IPS-18a (cell line): ENCODE results near the gene WFDC2.

Source experiments
- H3K27ac ChIP-seq: one replicate; pipeline ENCODE4 v1.5.1; 2013; ENCODE audit warnings: low read length
- H3K27me3 ChIP-seq: one replicate; pipeline ENCODE4 v1.6.1; 2013; ENCODE audit warnings: mild to moderate bottlenecking, low read length; ENCODE audit not compliant: control insufficient read depth, insufficient read depth
- H3K36me3 ChIP-seq: one replicate; pipeline ENCODE4 v1.6.1; 2013; ENCODE audit warnings: low read depth, low read length; ENCODE audit not compliant: control insufficient read depth
- H3K4me1 ChIP-seq: one replicate; pipeline ENCODE4 v1.6.1; 2013; ENCODE audit warnings: low read depth, low read length; ENCODE audit not compliant: control insufficient read depth
- H3K4me3 ChIP-seq: one replicate; pipeline ENCODE4 v1.5.1; 2013; ENCODE audit warnings: low read length
- H3K9ac ChIP-seq: one replicate; pipeline ENCODE4 v1.6.1; 2013; ENCODE audit warnings: mild to moderate bottlenecking, low read length, moderate library complexity
- H3K9me3 ChIP-seq: one replicate; pipeline ENCODE4 v1.6.1; 2013; ENCODE audit warnings: low read depth, low read length; ENCODE audit not compliant: control insufficient read depth

Gene WFDC2

DNA sequence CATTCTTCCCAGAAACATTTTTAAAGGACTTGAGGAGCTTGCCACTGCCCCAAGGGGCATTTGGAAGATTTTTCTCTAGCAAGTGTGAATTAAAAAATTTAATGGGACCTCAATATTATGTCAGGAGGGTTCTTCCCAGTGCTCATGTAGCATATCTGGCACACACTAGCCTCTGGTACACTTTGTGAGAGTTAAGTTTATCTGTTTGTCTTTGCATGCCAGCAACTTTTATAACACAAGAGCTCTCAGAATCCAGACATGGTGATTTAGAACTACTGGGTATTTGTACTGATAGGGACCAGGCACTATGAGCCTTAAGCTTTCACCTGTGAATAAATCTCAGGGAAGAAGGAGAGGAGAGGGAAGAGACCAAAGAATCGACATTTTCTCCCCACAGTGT is 33.0 kb downstream of the WFDC2 start:
- Histone ChIP-seq H3K9me3 (no peaks in the 10 kb centered on the region), H3K4me1 (no peaks in the 10 kb centered on the region), H3K4me3 (no peak overlapping the region), H3K36me3 (no peaks in the 10 kb centered on the region), H3K27me3 (no peaks in the 10 kb centered on the region), H3K9ac (no peak overlapping the region), H3K27ac (no peak overlapping the region)

DNA sequence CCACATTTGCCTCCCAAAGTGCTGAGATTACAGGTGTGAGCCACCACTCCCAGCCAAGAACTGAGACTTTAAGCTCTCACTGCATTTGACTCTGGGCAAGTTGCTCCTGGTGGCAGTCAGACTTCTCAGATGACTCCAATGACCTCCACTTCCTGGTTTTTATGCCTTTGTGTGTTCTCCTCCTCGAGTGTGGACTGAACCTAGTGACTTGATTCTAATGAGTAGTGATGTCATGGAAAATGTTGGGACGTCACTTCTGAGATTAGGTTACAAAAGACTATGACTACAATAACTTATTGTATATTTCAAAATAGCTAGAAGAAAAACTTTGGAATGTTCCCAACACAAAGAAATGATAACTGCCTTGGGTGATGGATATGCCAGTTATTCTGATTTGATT is 33.9 kb downstream of the WFDC2 start:
- no peaks in the 10 kb centered on the region for H3K9me3 ChIP-seq
- no peak overlapping the region for H3K9ac ChIP-seq
- no peaks in the 10 kb centered on the region for H3K4me1 ChIP-seq
- H3K27me3 ChIP-seq, result no peaks in the 10 kb centered on the region
- no peak overlapping the region for H3K27ac ChIP-seq
- no peaks in the 10 kb centered on the region for H3K36me3 ChIP-seq
- H3K4me3 ChIP-seq, result no peak overlapping the region

- Histone ChIP-seq H3K36me3 (no peaks in the 10 kb centered on the region), H3K4me3 (no peak overlapping the region), H3K27me3 (no peaks in the 10 kb centered on the region), H3K27ac (no peak overlapping the region), H3K4me1 (no peaks in the 10 kb centered on the region), H3K9ac (no peak overlapping the region), H3K9me3 (no peaks in the 10 kb centered on the region)
Measured at GRCh38 chr20:45506398-45506797, 36.8 kb downstream of the WFDC2 start.

- Histone ChIP-seq H3K36me3 (no peaks in the 10 kb centered on the region), H3K9ac (no peak overlapping the region), H3K27ac (no peak overlapping the region), H3K27me3 (no peaks in the 10 kb centered on the region), H3K4me1 (no peaks in the 10 kb centered on the region), H3K9me3 (no peaks in the 10 kb centered on the region), H3K4me3 (no peak overlapping the region)
Measured at GRCh38 chr20:45507011-45507820, 37.7 kb downstream of the WFDC2 start.

- Histone ChIP-seq H3K36me3 (no peaks in the 10 kb centered on the region), H3K4me3 (no peak overlapping the region), H3K4me1 (no peaks in the 10 kb centered on the region), H3K27ac (no peak overlapping the region), H3K9me3 (no peaks in the 10 kb centered on the region), H3K27me3 (no peaks in the 10 kb centered on the region), H3K9ac (no peak overlapping the region)
Measured at GRCh38 chr20:45508068-45508886, 38.7 kb downstream of the WFDC2 start.

GRCh38 chr20:45509091-45509490 is 39.5 kb downstream of the WFDC2 start:
- no peak overlapping the region for H3K27ac ChIP-seq
- no peaks in the 10 kb centered on the region for H3K27me3 ChIP-seq

GRCh38 chr20:45510242-45510862 is 40.8 kb downstream of the WFDC2 start:
- no peak overlapping the region for H3K9ac ChIP-seq
- no peaks in the 10 kb centered on the region for H3K36me3 ChIP-seq
- no peaks in the 10 kb centered on the region for H3K9me3 ChIP-seq
- no peaks in the 10 kb centered on the region for H3K27me3 ChIP-seq
- H3K4me1 ChIP-seq, result peaks cover 2% of the 10 kb centered on the region
- H3K27ac ChIP-seq, result no peak overlapping the region
- no peak overlapping the region for H3K4me3 ChIP-seq

More at GRCh38 chr20:45509091-45509490, 39.5 kb downstream of the WFDC2 start:
- H3K4me1 ChIP-seq, result no peaks in the 10 kb centered on the region
- no peaks in the 10 kb centered on the region for H3K36me3 ChIP-seq
- H3K9ac ChIP-seq, result no peak overlapping the region
- H3K4me3 ChIP-seq, result no peak overlapping the region
- no peaks in the 10 kb centered on the region for H3K9me3 ChIP-seq

DNA sequence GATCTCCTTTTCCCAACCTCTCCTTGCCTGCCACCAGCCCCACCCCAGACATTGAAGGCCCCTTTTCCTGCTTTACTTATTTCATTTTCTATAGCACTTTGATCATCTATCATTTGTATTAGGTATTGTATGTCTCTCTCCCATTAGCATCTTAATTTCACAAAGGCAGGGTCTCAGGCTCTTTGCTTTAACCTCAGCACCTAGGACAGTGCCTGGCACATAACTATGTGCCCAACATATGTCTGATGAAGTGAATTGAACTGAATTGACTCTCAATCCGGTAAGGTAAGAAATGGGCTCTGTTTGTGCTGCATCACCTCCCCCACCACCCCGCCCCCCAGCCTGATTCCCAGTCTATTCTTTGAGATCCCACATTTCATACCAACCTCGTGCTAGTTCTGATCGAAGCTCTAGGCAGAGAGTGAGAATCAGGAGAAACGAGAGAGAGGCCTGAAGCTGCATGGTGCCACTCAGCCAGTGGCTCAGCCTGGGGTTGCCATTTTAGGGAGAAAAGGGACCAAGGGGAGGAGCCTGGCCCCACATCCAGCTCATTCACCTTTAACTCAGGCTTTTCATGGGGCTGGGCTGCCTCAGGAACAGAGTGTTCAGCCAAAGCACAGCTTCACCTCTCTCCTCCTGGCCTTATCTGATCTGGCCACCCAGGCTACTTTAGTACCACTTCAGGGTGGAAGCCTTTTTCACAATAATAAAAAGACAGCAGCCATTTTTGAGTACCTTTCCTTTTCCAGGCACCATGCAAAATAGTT is 45.8 kb downstream of the WFDC2 start, which contains the start of gene SPINT3:
Gene SPINT3 (minus strand): TSS at position 476 of the 767 bp plus-strand sequence. CDS start 14 bp downstream, at position 462.
- Histone ChIP-seq H3K27me3 (no peaks in the 10 kb centered on the region), H3K4me1 (peaks cover 2% of the 10 kb centered on the region), H3K36me3 (no peaks in the 10 kb centered on the region), H3K9ac (no peak within 1 kb of the TSS), H3K4me3 (no peak within 1 kb of the TSS), H3K9me3 (no peaks in the 10 kb centered on the region), H3K27ac (no peak within 1 kb of the TSS)

- no peaks in the 10 kb centered on the region for H3K36me3 ChIP-seq
- H3K27me3 ChIP-seq, result no peaks in the 10 kb centered on the region
- no peak overlapping the region for H3K4me3 ChIP-seq
- H3K27ac ChIP-seq, result no peak overlapping the region
- no peak overlapping the region for H3K9ac ChIP-seq
- H3K9me3 ChIP-seq, result no peaks in the 10 kb centered on the region
- peaks cover 2% of the 10 kb centered on the region for H3K4me1 ChIP-seq
Measured at GRCh38 chr20:45518282-45518681, 48.7 kb downstream of the WFDC2 start.

- Histone ChIP-seq H3K9ac (no peak overlapping the region), H3K27ac (no peak overlapping the region), H3K4me1 (no peaks in the 10 kb centered on the region), H3K4me3 (no peak overlapping the region), H3K9me3 (no peaks in the 10 kb centered on the region), H3K27me3 (no peaks in the 10 kb centered on the region), H3K36me3 (no peaks in the 10 kb centered on the region)
Measured at GRCh38 chr20:45523821-45524220, 54.3 kb downstream of the WFDC2 start.

- H3K27ac ChIP-seq, result no peak overlapping the region
- no peaks in the 10 kb centered on the region for H3K36me3 ChIP-seq
- H3K4me1 ChIP-seq, result no peaks in the 10 kb centered on the region
- no peaks in the 10 kb centered on the region for H3K9me3 ChIP-seq
- H3K4me3 ChIP-seq, result no peak overlapping the region
- H3K9ac ChIP-seq, result no peak overlapping the region
- H3K27me3 ChIP-seq, result no peaks in the 10 kb centered on the region
Measured at GRCh38 chr20:45527294-45527693, 57.7 kb downstream of the WFDC2 start.
